Adrenal gland (tissue), 12 donors: Measurements from ENCODE around the gene GALP. TPM values are rescaled to one million over a fixed set of nuclear protein-coding genes. Genes with fewer than 3 reads are reported as not detected.
"Not testable (repeated sequence)": the region's sequence is repeated elsewhere in the genome, so short reads cannot be mapped to it uniquely, and the experiment has no call there.

Experiments
- DNase-seq, 7 donors: peaks; one replicate each; pipeline ENCODE4 v3.0.0-alpha.2; 2019 to 2020
- H3K27ac ChIP-seq, 5 donors: fragments of 200-600 bp; sonication (generic) in 4 of 5; 1 replicate in 3 of 5; 2 replicates in 2 of 5; pipeline versions ENCODE4 v1.5.1 to v1.8.0; 2016 to 2020; ENCODE audit warnings: mild to moderate bottlenecking in 1 of 5
- H3K27me3 ChIP-seq: fragments of 200-600 bp; 2 replicates; pipeline ENCODE4 v1.8.0; 2021
- H3K36me3 ChIP-seq, 2 donors: fragments of 200-600 bp; replicated peaks in 1 of 2; 1 replicate in 1 of 2; 2 replicates in 1 of 2; pipeline versions ENCODE4 v1.5.1 to v1.8.0; 2018 to 2022
- H3K4me1 ChIP-seq, 2 donors: fragments of 200-600 bp; replicated peaks in 1 of 2; 1 replicate in 1 of 2; 2 replicates in 1 of 2; pipeline versions ENCODE4 v1.5.1 to v1.8.0; 2018 to 2021
- H3K4me3 ChIP-seq, 4 donors: fragments of 200-600 bp; sonication (generic) in 3 of 4; one replicate each; pipeline ENCODE4 v1.5.1; 2016 to 2018
- H3K9me3 ChIP-seq, 3 donors: fragments of 200-600 bp; sonication (generic) in 1 of 3; replicated peaks in 1 of 3; 1 replicate in 2 of 3; 2 replicates in 1 of 3; pipeline versions ENCODE4 v1.5.1 to v1.8.0; 2016 to 2021
- CTCF ChIP-seq, 6 experiments: fragments of 450-650 bp in 4 of 6; fragments of 200-600 bp in 2 of 6; sonication (generic) in 1 of 6; IDR thresholded peaks; 1 replicate in 5 of 6; 2 replicates in 1 of 6; pipeline versions ENCODE4 v1.5.1 to v1.8.0; 2016 to 2021; ENCODE audit warnings: antibody characterized with exemption in 6 of 6, mild to moderate bottlenecking in 2 of 6, moderate library complexity in 1 of 6
- POLR2A ChIP-seq, 2 donors: fragments of 450-650 bp; IDR thresholded peaks; one replicate each; pipeline ENCODE4 v1.6.1; 2017; ENCODE audit warnings: antibody characterized with exemption in 2 of 2, mild to moderate bottlenecking in 2 of 2, moderate library complexity in 1 of 2
- WGBS, 4 donors: extraction: QIAGEN DNeasy Blood & Tissue Kit in 2 of 4; methylation state at CpG; one replicate each; pipeline versions ENCODE4 v1.1.5 to v1.1.7; 2013 to 2017; 5-methylcytosine and 5-hydroxymethylcytosine counted together
- intact Hi-C, 2 donors: fragments of 100-400 bp; cut with DNase I; formaldehyde crosslinking; loops; one replicate each; pipeline versions ENCODE4 v1.14.1 to v1.15.0; 2022 to 2023
- polyA plus RNA-seq, 3 donors: library from polyadenylated mRNA; stranded (reverse); fragments of 200-250 nt in 2 of 3; fragments of 350-450 nt in 1 of 3; fragmentation: Illumina TruSeq in 1 of 3; extraction: RNeasy Lipid Tissue Mini Kit (QIAGEN cat#74804) in 1 of 3; gene quantifications; one replicate each; pipeline ENCODE4 v1.2.3, GENCODE V29; 2013 to 2014
- total RNA-seq, 9 donors: library from RNA; depleted of rRNA in 4 of 9; stranded (reverse); fragments of >200 nt in 4 of 9; fragments of 120-200 nt in 1 of 9; fragmentation: NEBNext Ultra II Directional in 1 of 9; extraction: Animal tissue kit (Norgen Biotek cat#: 25700) in 1 of 9; gene quantifications; one replicate each; pipeline versions ENCODE4 v1.1.0 to v1.2.4, GENCODE V29; 2013 to 2023
- donor health status: healthy with polysubstance abuse.
- donor health status: Bipolar disorder and iron deficiency.
- donor health status: DM: yes; HTN: yes; CAD: no.
- donor health status: DM: no; HTN: no; CAD: no.
- donor health status: DM: no; HTN: no; CAD: no.
- donor health status: DM: yes; HTN: yes; CAD: no.

The GALP gene
- total and polyA plus RNA-seq, 12 donors: not detected

- Histone ChIP-seq H3K27me3 (no peaks in the 10 kb centered on the region), H3K9me3 (no peaks in the 10 kb centered on the region), H3K4me1 (peaks cover 7 to 17% of the 10 kb centered on the region in 2 donors), H3K36me3 (peaks cover 0 to 5% of the 10 kb centered on the region in 2 donors), H3K4me3 (no peak overlapping the region), H3K27ac (peak overlapping the region in 2 of 5 donors; percentile 44 to 72)
- DNase-seq: peak in 5 of 7 donors; percentile 47 to 62 (median 61)
- 61 to 88% (median 70%) methylated on average over 11 to 31 of the region's 31 CpGs for WGBS, 4 donors
- TF ChIP-seq CTCF (IDR thresholded peaks at IDR 0.05) (no peak), POLR2A (IDR thresholded peaks at IDR 0.05) (no peak)
- intact Hi-C loops: no loop called here
Measured at GRCh38 chr19:56146904-56147303, 28.9 kb upstream of the GALP start.

GRCh38 chr19:56147307-56147706, 28.5 kb upstream of the GALP start:
- TF ChIP-seq CTCF (IDR thresholded peaks at IDR 0.05) (no peak), POLR2A (IDR thresholded peaks at IDR 0.05) (no peak)
- H3K9me3 ChIP-seq: no peaks in the 10 kb centered on the region
- 48 to 60% (median 54%) methylated on average over 9 to 22 of the region's 22 CpGs for WGBS, 4 donors
- peaks cover 6 to 17% of the 10 kb centered on the region in 2 donors for H3K4me1 ChIP-seq
- peak overlapping the region in 2 of 5 donors; percentile 44 to 72 for H3K27ac ChIP-seq
- intact Hi-C loops: no loop called here
- DNase-seq: peak in 6 of 7 donors; percentile 27 to 65 (median 56)
- H3K4me3 ChIP-seq: no peak overlapping the region
- no peaks in the 10 kb centered on the region for H3K27me3 ChIP-seq
- peaks cover 0 to 5% of the 10 kb centered on the region in 2 donors for H3K36me3 ChIP-seq

GRCh38 chr19:56148096-56148495, 27.7 kb upstream of the GALP start:
- 91 to 96% (median 95%) methylated on average over 8 to 15 of the region's 15 CpGs for WGBS, 4 donors
- peaks cover 0 to 5% of the 10 kb centered on the region in 2 donors for H3K36me3 ChIP-seq
- H3K9me3 ChIP-seq: no peaks in the 10 kb centered on the region
- peak overlapping the region in 1 of 5 donors; percentile 72 for H3K27ac ChIP-seq
- no peak overlapping the region for H3K4me3 ChIP-seq
- H3K4me1 ChIP-seq: peaks cover 4 to 20% of the 10 kb centered on the region in 2 donors
- no peaks in the 10 kb centered on the region for H3K27me3 ChIP-seq
- no peak for TF ChIP-seq POLR2A (IDR thresholded peaks at IDR 0.05)
- TF ChIP-seq CTCF (IDR thresholded peaks at IDR 0.05): no peak
- intact Hi-C loops: no loop called here
- no peak for DNase-seq

GRCh38 chr19:56148955-56149655, 26.7 kb upstream of the GALP start:
- H3K27me3 ChIP-seq, DNase-seq, H3K9me3 ChIP-seq, H3K36me3 ChIP-seq, H3K4me3 ChIP-seq, intact Hi-C loops, H3K27ac ChIP-seq: not testable (repeated sequence)
- peaks cover 4 to 20% of the 10 kb centered on the region in 2 donors for H3K4me1 ChIP-seq
- 84 to 87% (median 86%) methylated on average over 12 of the region's 12 CpGs for WGBS, 4 donors

- no peak for DNase-seq
- no peaks in the 10 kb centered on the region for H3K9me3 ChIP-seq
- no peak overlapping the region for H3K4me3 ChIP-seq
- H3K36me3 ChIP-seq: peaks cover 0 to 5% of the 10 kb centered on the region in 2 donors
- H3K4me1 ChIP-seq: peaks cover 4 to 20% of the 10 kb centered on the region in 2 donors
- 94 to 98% (median 97%) methylated on average over 5 of the region's 5 CpGs for WGBS, 4 donors
- no peak overlapping the region for H3K27ac ChIP-seq
- H3K27me3 ChIP-seq: no peaks in the 10 kb centered on the region
- no peak for TF ChIP-seq POLR2A (IDR thresholded peaks at IDR 0.05)
- TF ChIP-seq CTCF (IDR thresholded peaks at IDR 0.05): no peak
- intact Hi-C loops: no loop called here
Measured at GRCh38 chr19:56149656-56150038, 26.2 kb upstream of the GALP start.
